ENCODE data around the gene LRIT2. TPM values are rescaled to one million over a fixed set of nuclear protein-coding genes. Genes with fewer than 3 reads are reported as not detected.

The LRIT2 gene
- polyA plus RNA-seq, 1 donor from 2014 or later = not detected

DNA sequence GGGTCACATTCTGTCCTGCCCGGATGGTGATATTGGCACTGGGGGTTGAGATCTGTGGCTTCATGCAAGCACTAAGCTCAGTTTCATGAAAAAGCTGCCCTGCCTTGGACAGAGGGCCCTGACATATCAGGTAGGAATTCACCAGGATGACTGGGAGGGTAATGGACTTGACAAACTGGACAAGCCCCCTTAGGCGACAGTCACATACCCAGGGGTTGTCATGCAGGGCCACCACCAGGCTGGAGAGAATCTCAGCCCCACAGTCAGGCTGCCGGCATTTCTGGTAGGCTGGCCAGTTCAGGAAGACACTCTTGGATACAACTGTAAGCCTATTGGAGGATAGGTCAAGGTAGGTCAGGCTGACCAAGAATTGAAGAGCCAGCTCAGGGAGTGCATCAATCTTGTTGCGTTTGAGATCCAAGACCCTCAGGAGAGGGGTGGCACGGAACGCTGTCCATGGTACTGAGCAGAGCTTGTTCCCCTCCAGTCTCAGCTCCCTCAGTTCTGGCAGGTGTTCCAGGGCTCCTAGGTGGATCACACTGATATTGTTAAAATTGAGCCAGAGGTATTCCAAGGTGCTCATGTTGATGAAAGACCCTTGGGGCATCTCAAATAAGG, 824 bp downstream of the LRIT2 start:
- no peak overlapping the region for H2AFZ ChIP-seq (ENCODE audit: low read depth, low read length)
- no peak overlapping the region for H3K27ac ChIP-seq (ENCODE audit: low read length)
- no peaks in the 10 kb centered on the region for H3K9me3 ChIP-seq (ENCODE audit: low read length)
- no peaks in the 10 kb centered on the region for H3K36me3 ChIP-seq (ENCODE audit: insufficient read depth, low read length)
- H4K20me1 ChIP-seq (ENCODE audit: insufficient read depth) = no peaks in the 10 kb centered on the region
- H3F3A ChIP-seq (ENCODE audit: insufficient read depth, low read length, poor library complexity, severe bottlenecking) = no peaks in the 10 kb centered on the region
- no peaks in the 10 kb centered on the region for H3K27me3 ChIP-seq (ENCODE audit: insufficient read depth, low read depth, low read length)
- no peak overlapping the region for H3K9ac ChIP-seq (ENCODE audit: low read length)
- TF ChIP-seq, protein P1, sequence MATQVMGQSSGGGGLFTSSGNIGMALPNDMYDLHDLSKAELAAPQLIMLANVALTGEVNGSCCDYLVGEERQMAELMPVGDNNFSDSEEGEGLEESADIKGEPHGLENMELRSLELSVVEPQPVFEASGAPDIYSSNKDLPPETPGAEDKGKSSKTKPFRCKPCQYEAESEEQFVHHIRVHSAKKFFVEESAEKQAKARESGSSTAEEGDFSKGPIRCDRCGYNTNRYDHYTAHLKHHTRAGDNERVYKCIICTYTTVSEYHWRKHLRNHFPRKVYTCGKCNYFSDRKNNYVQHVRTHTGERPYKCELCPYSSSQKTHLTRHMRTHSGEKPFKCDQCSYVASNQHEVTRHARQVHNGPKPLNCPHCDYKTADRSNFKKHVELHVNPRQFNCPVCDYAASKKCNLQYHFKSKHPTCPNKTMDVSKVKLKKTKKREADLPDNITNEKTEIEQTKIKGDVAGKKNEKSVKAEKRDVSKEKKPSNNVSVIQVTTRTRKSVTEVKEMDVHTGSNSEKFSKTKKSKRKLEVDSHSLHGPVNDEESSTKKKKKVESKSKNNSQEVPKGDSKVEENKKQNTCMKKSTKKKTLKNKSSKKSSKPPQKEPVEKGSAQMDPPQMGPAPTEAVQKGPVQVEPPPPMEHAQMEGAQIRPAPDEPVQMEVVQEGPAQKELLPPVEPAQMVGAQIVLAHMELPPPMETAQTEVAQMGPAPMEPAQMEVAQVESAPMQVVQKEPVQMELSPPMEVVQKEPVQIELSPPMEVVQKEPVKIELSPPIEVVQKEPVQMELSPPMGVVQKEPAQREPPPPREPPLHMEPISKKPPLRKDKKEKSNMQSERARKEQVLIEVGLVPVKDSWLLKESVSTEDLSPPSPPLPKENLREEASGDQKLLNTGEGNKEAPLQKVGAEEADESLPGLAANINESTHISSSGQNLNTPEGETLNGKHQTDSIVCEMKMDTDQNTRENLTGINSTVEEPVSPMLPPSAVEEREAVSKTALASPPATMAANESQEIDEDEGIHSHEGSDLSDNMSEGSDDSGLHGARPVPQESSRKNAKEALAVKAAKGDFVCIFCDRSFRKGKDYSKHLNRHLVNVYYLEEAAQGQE (IDR thresholded peaks at IDR 0.05; ENCODE audit: borderline replicate concordance) = peak; percentile 26
- no peak for TF ChIP-seq MXI1 (conservative IDR thresholded peaks at IDR 0.05; ENCODE audit: poor library complexity, severe bottlenecking)
- no peaks in the 10 kb centered on the region for H3K79me2 ChIP-seq (replicated peaks; ENCODE audit: insufficient read depth, low read length)
- no peak overlapping the region for H3K4me2 ChIP-seq (ENCODE audit: low read length)
- H3K9me2 ChIP-seq (ENCODE audit: insufficient read depth, low read length) = no peaks in the 10 kb centered on the region
- H3K4me3 ChIP-seq (ENCODE audit: low read length) = no peak overlapping the region

DNA sequence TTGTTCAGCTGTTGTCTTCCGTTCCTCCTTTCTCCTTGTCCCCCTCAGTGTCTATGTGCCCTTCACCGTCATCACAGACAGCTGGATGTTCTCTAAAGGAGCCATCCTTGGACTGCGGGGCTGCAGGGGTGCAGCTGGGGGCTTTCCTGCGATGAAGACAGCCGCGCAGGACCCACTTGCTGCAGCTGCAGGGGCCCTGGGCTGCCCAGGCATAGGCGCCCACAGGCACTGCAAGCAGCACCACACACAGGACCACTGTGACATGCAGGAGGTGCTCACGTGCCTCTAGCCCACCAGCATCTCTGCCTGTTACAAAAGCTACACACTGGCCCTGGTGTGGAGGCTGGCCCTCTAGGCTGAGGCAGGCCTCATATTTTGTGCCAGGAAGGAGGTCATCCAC, 3.4 kb downstream of the LRIT2 start:
- Histone ChIP-seq H2AFZ (ENCODE audit: low read depth, low read length) (no peak overlapping the region), H3K36me3 (ENCODE audit: insufficient read depth, low read length) (no peaks in the 10 kb centered on the region), H3F3A (ENCODE audit: insufficient read depth, low read length, poor library complexity, severe bottlenecking) (no peaks in the 10 kb centered on the region), H3K79me2 (replicated peaks; ENCODE audit: insufficient read depth, low read length) (no peaks in the 10 kb centered on the region), H3K4me2 (ENCODE audit: low read length) (no peak overlapping the region), H3K9ac (ENCODE audit: low read length) (no peak overlapping the region), H3K4me3 (ENCODE audit: low read length) (no peak overlapping the region), H3K27ac (ENCODE audit: low read length) (no peak overlapping the region), H3K9me3 (ENCODE audit: low read length) (no peaks in the 10 kb centered on the region), H4K20me1 (ENCODE audit: insufficient read depth) (no peaks in the 10 kb centered on the region), H3K9me2 (ENCODE audit: insufficient read depth, low read length) (no peaks in the 10 kb centered on the region), H3K27me3 (ENCODE audit: insufficient read depth, low read depth, low read length) (no peaks in the 10 kb centered on the region)
- TF ChIP-seq, protein P1 (IDR thresholded peaks at IDR 0.05; ENCODE audit: borderline replicate concordance) = no peak
- TF ChIP-seq, protein P2, sequence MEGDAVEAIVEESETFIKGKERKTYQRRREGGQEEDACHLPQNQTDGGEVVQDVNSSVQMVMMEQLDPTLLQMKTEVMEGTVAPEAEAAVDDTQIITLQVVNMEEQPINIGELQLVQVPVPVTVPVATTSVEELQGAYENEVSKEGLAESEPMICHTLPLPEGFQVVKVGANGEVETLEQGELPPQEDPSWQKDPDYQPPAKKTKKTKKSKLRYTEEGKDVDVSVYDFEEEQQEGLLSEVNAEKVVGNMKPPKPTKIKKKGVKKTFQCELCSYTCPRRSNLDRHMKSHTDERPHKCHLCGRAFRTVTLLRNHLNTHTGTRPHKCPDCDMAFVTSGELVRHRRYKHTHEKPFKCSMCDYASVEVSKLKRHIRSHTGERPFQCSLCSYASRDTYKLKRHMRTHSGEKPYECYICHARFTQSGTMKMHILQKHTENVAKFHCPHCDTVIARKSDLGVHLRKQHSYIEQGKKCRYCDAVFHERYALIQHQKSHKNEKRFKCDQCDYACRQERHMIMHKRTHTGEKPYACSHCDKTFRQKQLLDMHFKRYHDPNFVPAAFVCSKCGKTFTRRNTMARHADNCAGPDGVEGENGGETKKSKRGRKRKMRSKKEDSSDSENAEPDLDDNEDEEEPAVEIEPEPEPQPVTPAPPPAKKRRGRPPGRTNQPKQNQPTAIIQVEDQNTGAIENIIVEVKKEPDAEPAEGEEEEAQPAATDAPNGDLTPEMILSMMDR (IDR thresholded peaks at IDR 0.05; ENCODE audit: poor library complexity, severe bottlenecking) = no peak
- no peak for TF ChIP-seq RAD21 (conservative IDR thresholded peaks at IDR 0.05)
- TF ChIP-seq SMC3 (conservative IDR thresholded peaks at IDR 0.05; ENCODE audit: poor library complexity) = no peak
- no peak for TF ChIP-seq TAF1 (IDR thresholded peaks at IDR 0.05; ENCODE audit: low read depth)
- no peak for TF ChIP-seq EP300 (conservative IDR thresholded peaks at IDR 0.05; ENCODE audit: poor library complexity, severe bottlenecking)
- TF ChIP-seq EZH2 (IDR thresholded peaks at IDR 0.05; ENCODE audit: borderline replicate concordance, insufficient read depth, low read length, poor library complexity, severe bottlenecking) = no peak
- TF ChIP-seq POLR2AphosphoS5 (IDR thresholded peaks at IDR 0.05) = no peak
- no peak for TF ChIP-seq MXI1 (conservative IDR thresholded peaks at IDR 0.05; ENCODE audit: poor library complexity, severe bottlenecking)

All from neural cell (in vitro differentiated cells).